GM12878 (cell line): ENCODE data around the gene BCORL1. TPM values are rescaled to one million over a fixed set of nuclear protein-coding genes. Genes with fewer than 3 reads are reported as not detected.
A peak's percentile ranks its signal among the peaks of the same experiment; 100 is the strongest.

Source experiments
- CBX3 ChIP-seq: fragments of 200-600 bp; sonication (generic); IDR thresholded peaks from 2 replicates; pipeline ENCODE4 v1.6.1; 2016; ENCODE audit warnings: low read depth, borderline replicate concordance
- CREM ChIP-seq: IDR thresholded peaks from 2 replicates; pipeline ENCODE4 v1.6.1; 2014; ENCODE audit warnings: antibody characterized with exemption, low read depth
- FOXK2 ChIP-seq: fragments of 450-650 bp; IDR thresholded peaks from 2 replicates; pipeline ENCODE4 v1.6.1; 2017; ENCODE audit warnings: mild to moderate bottlenecking, moderate library complexity
- GATAD2B ChIP-seq: fragments of 450-650 bp; conservative IDR thresholded peaks from 2 replicates; pipeline ENCODE4 v1.6.1; 2017; ENCODE audit warnings: low read depth, mild to moderate bottlenecking, moderate library complexity
- HDAC6 ChIP-seq: fragments of 200-600 bp; sonication (generic); IDR thresholded peaks from one replicate; pipeline ENCODE4 v1.8.0; 2017; ENCODE audit warnings: antibody characterized with exemption; ENCODE audit not compliant: unreplicated experiment
- IKZF1 ChIP-seq: fragments of 450-650 bp; conservative IDR thresholded peaks from 2 replicates; pipeline ENCODE4 v1.6.1; 2017; ENCODE audit warnings: antibody characterized with exemption, mild to moderate bottlenecking
- IKZF2 ChIP-seq, 2 experiments: fragments of 450-650 bp; IDR thresholded peaks; 2 replicates each; pipeline ENCODE4 v1.6.1; 2017; ENCODE audit warnings: mild to moderate bottlenecking in 2 of 2, moderate library complexity in 2 of 2
- JUND ChIP-seq: IDR thresholded peaks from 2 replicates; pipeline ENCODE4 v1.6.1; 2012; ENCODE audit warnings: low read depth, mild to moderate bottlenecking, low read length, improper control_type of control experiment, moderate library complexity
- LARP7 ChIP-seq: fragments of 450-650 bp; IDR thresholded peaks from 2 replicates; pipeline ENCODE4 v1.6.1; 2017; ENCODE audit warnings: mild to moderate bottlenecking
- POLR2A ChIP-seq: IDR thresholded peaks from 2 replicates; pipeline ENCODE4 v1.6.1; 2011; ENCODE audit warnings: low read depth, mild to moderate bottlenecking, low read length
- POU2F2 ChIP-seq: IDR thresholded peaks from 3 replicates; pipeline ENCODE4 v1.6.1; 2011; ENCODE audit warnings: low read depth, mild to moderate bottlenecking, low read length, borderline replicate concordance
- TAF1 ChIP-seq: IDR thresholded peaks from 2 replicates; pipeline ENCODE4 v1.6.1; 2011; ENCODE audit warnings: mild to moderate bottlenecking, low read depth, low read length, borderline replicate concordance
- TBL1XR1 ChIP-seq: IDR thresholded peaks from 2 replicates; pipeline ENCODE4 v1.6.1; 2012; ENCODE audit warnings: low read depth, low read length, improper control_type of control experiment
- ZNF217 ChIP-seq: fragments of 450-650 bp; IDR thresholded peaks from 2 replicates; pipeline ENCODE4 v1.6.1; 2017; ENCODE audit warnings: antibody characterized with exemption, mild to moderate bottlenecking
- ZNF384 ChIP-seq: IDR thresholded peaks from 2 replicates; pipeline ENCODE4 v1.6.1; 2012; ENCODE audit warnings: low read depth, mild to moderate bottlenecking, low read length, improper control_type of control experiment, borderline replicate concordance
- polyA plus RNA-seq, 11 experiments: library from polyadenylated mRNA; depleted of rRNA in 4 of 11; unstranded in 6 of 11; stranded (reverse) in 5 of 11; fragments of >200 nt; fragmentation: Nextera tagmentation in 4 of 11; fragmentation: Illumina TruSeq in 1 of 11; extraction: Ambion mirVana in 4 of 11; extraction: Trizol in 1 of 11; gene quantifications; 1 replicate in 1 of 11; 2 replicates in 10 of 11; pipeline versions ENCODE4 v1.2.1 to v1.2.3, GENCODE V29; 2011 to 2016; ENCODE audit warnings: inconsistent platforms in 2 of 11, missing spikeins in 2 of 11, low read depth in 1 of 11
- total RNA-seq, 4 experiments: library from RNA; depleted of rRNA in 3 of 4; stranded (reverse); fragments of >200 nt in 3 of 4; fragmentation: Illumina TruSeq in 1 of 4; extraction: Trizol in 1 of 4; gene quantifications; 2 replicates each; pipeline versions ENCODE4 v1.2.1 to v1.2.3, GENCODE V29; 2013 to 2021
- TF ChIP-seq, protein P1 (sequence below), 3 experiments: IDR thresholded peaks in 2 of 3; conservative IDR thresholded peaks in 1 of 3; 2 replicates each; pipeline ENCODE4 v1.5.1; 2011; ENCODE audit warnings: low read depth in 3 of 3, low read length in 3 of 3, mild to moderate bottlenecking in 3 of 3, control low read depth in 2 of 3, moderate library complexity in 2 of 3, inconsistent platforms in 1 of 3, mixed read lengths in 1 of 3; ENCODE audit not compliant: control insufficient read depth in 2 of 3, insufficient read depth in 1 of 3; ENCODE audit errors: extremely low read depth in 1 of 3
- TF ChIP-seq, protein P2 (sequence below): IDR thresholded peaks from 2 replicates; pipeline ENCODE4 v1.6.1; 2012; ENCODE audit warnings: low read length, inconsistent platforms
- TF ChIP-seq, protein P3 (sequence below): fragments of 450-650 bp; IDR thresholded peaks from 2 replicates; pipeline ENCODE4 v1.6.1; 2014; ENCODE audit warnings: mild to moderate bottlenecking
- TF ChIP-seq, protein P4 (sequence below): IDR thresholded peaks from 2 replicates; pipeline ENCODE4 v1.6.1; 2012; ENCODE audit warnings: improper control_type of control experiment, low read depth, low read length; ENCODE audit not compliant: insufficient replicate concordance

Gene BCORL1
- total and polyA plus RNA-seq, 10 of the 15 experiments (the other 5 are each of a cell fraction or from before 2014, with no cell fraction given), result 0.16 to 7.2 (median 0.94) TPM

DNA sequence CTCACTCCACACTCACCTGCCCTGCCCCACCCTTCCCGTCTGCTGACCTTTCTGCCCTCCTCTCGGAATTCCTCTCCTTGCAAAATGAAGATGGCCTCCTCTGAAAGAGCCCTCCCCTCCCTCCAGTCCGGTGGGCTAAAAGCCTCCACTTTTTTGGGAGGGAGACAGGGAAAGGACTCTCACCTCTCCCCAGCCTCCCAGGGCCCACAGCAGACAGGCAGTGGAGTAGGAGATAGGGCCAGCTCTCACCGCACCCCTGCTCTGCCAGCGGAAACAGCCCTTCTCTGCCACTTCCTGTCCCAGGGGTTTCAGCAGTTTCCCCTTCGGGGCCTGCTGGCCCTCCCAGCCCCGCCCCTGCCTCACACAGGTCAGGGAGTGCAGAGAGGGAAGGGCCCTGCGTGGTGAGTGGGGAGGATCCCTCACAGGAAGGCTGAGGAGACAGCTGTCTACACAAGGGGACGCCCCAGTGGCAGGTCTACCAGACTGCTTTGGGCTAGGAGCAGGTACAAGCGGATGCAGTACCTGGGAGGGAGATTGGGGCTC is 109.6 kb downstream of the BCORL1 start (continued):
- TF ChIP-seq, protein P1, sequence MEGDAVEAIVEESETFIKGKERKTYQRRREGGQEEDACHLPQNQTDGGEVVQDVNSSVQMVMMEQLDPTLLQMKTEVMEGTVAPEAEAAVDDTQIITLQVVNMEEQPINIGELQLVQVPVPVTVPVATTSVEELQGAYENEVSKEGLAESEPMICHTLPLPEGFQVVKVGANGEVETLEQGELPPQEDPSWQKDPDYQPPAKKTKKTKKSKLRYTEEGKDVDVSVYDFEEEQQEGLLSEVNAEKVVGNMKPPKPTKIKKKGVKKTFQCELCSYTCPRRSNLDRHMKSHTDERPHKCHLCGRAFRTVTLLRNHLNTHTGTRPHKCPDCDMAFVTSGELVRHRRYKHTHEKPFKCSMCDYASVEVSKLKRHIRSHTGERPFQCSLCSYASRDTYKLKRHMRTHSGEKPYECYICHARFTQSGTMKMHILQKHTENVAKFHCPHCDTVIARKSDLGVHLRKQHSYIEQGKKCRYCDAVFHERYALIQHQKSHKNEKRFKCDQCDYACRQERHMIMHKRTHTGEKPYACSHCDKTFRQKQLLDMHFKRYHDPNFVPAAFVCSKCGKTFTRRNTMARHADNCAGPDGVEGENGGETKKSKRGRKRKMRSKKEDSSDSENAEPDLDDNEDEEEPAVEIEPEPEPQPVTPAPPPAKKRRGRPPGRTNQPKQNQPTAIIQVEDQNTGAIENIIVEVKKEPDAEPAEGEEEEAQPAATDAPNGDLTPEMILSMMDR (IDR thresholded peaks at IDR 0.05 in 2 of 3, conservative IDR thresholded peaks at IDR 0.05 in 1 of 3; ENCODE audit: control insufficient read depth in 2 of 3, extremely low read depth in 1 of 3, insufficient read depth in 1 of 3, low read depth in 3 of 3, low read length in 3 of 3), result peak; percentile 22 to 33 (median 28); a peak in 4 of 6 replicates
- TF ChIP-seq, protein P2, sequence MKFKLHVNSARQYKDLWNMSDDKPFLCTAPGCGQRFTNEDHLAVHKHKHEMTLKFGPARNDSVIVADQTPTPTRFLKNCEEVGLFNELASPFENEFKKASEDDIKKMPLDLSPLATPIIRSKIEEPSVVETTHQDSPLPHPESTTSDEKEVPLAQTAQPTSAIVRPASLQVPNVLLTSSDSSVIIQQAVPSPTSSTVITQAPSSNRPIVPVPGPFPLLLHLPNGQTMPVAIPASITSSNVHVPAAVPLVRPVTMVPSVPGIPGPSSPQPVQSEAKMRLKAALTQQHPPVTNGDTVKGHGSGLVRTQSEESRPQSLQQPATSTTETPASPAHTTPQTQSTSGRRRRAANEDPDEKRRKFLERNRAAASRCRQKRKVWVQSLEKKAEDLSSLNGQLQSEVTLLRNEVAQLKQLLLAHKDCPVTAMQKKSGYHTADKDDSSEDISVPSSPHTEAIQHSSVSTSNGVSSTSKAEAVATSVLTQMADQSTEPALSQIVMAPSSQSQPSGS, result no peak
- TF ChIP-seq, protein P3, sequence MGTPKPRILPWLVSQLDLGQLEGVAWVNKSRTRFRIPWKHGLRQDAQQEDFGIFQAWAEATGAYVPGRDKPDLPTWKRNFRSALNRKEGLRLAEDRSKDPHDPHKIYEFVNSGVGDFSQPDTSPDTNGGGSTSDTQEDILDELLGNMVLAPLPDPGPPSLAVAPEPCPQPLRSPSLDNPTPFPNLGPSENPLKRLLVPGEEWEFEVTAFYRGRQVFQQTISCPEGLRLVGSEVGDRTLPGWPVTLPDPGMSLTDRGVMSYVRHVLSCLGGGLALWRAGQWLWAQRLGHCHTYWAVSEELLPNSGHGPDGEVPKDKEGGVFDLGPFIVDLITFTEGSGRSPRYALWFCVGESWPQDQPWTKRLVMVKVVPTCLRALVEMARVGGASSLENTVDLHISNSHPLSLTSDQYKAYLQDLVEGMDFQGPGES, result no peak
- TF ChIP-seq POU2F2 (no peak), GATAD2B (0 out of 2 replicates have a peak, but pooled peaks have one; percentile 38), IKZF2 (IDR thresholded peaks at IDR 0.05) (peak; percentile 37 to 74; a peak in 3 of 4 replicates), HDAC6 (no peak), FOXK2 (no peak), CREM (0 out of 2 replicates have a peak, but pooled peaks have one; percentile 37), JUND (no peak), ZNF384 (no peak), TBL1XR1 (no peak), LARP7 (no peak), ZNF217 (no peak), CBX3 (no peak), POLR2A (peak; percentile 76), TAF1 (0 out of 2 replicates have a peak, but pooled peaks have one; percentile 40), IKZF1 (peak; percentile 69)
- TF ChIP-seq, protein P4, sequence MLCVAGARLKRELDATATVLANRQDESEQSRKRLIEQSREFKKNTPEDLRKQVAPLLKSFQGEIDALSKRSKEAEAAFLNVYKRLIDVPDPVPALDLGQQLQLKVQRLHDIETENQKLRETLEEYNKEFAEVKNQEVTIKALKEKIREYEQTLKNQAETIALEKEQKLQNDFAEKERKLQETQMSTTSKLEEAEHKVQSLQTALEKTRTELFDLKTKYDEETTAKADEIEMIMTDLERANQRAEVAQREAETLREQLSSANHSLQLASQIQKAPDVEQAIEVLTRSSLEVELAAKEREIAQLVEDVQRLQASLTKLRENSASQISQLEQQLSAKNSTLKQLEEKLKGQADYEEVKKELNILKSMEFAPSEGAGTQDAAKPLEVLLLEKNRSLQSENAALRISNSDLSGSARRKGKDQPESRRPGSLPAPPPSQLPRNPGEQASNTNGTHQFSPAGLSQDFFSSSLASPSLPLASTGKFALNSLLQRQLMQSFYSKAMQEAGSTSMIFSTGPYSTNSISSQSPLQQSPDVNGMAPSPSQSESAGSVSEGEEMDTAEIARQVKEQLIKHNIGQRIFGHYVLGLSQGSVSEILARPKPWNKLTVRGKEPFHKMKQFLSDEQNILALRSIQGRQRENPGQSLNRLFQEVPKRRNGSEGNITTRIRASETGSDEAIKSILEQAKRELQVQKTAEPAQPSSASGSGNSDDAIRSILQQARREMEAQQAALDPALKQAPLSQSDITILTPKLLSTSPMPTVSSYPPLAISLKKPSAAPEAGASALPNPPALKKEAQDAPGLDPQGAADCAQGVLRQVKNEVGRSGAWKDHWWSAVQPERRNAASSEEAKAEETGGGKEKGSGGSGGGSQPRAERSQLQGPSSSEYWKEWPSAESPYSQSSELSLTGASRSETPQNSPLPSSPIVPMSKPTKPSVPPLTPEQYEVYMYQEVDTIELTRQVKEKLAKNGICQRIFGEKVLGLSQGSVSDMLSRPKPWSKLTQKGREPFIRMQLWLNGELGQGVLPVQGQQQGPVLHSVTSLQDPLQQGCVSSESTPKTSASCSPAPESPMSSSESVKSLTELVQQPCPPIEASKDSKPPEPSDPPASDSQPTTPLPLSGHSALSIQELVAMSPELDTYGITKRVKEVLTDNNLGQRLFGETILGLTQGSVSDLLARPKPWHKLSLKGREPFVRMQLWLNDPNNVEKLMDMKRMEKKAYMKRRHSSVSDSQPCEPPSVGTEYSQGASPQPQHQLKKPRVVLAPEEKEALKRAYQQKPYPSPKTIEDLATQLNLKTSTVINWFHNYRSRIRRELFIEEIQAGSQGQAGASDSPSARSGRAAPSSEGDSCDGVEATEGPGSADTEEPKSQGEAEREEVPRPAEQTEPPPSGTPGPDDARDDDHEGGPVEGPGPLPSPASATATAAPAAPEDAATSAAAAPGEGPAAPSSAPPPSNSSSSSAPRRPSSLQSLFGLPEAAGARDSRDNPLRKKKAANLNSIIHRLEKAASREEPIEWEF, result peak; percentile 16
